Dedifferentiated amniotic fluid mesenchymal stem cell (primary cell): Measurements from ENCODE around the gene KIR2DL1.
"Not testable (repeated sequence)": the region's sequence is repeated elsewhere in the genome, so short reads cannot be mapped to it uniquely, and the experiment has no call there.

ENCODE experiments used
- DNase-seq: peaks from one replicate; pipeline ENCODE4 v3.0.0-alpha.2; 2016; ENCODE audit errors: extremely low spot score

KIR2DL1 gene

GRCh38 chr19:54771018-54771960 is 1.7 kb downstream of the KIR2DL1 start:
- not testable (repeated sequence) for DNase-seq

GRCh38 chr19:54772666-54773065 is 3.1 kb downstream of the KIR2DL1 start:
- DNase-seq, result not testable (repeated sequence)

- not testable (repeated sequence) for DNase-seq
Measured at GRCh38 chr19:54775095-54775815, 5.7 kb downstream of the KIR2DL1 start.

- DNase-seq, result not testable (repeated sequence)
Measured at GRCh38 chr19:54775830-54776229, 6.2 kb downstream of the KIR2DL1 start.

- not testable (repeated sequence) for DNase-seq
Measured at GRCh38 chr19:54777851-54778250, 8.3 kb downstream of the KIR2DL1 start.

- DNase-seq, result not testable (repeated sequence)
Measured at GRCh38 chr19:54778896-54779295, 9.3 kb downstream of the KIR2DL1 start.

- DNase-seq, result not testable (repeated sequence)
Measured at GRCh38 chr19:54782916-54783315, 13.3 kb downstream of the KIR2DL1 start.

GRCh38 chr19:54786091-54786723 is 16.6 kb downstream of the KIR2DL1 start:
- peak; percentile 13 for DNase-seq

- DNase-seq, result not testable (repeated sequence)
Measured at GRCh38 chr19:54788154-54788553, 18.6 kb downstream of the KIR2DL1 start.

- no peak for DNase-seq
Measured at GRCh38 chr19:54790711-54791110, 21.1 kb downstream of the KIR2DL1 start.

GRCh38 chr19:54791476-54791875 is 21.9 kb downstream of the KIR2DL1 start:
- no peak for DNase-seq

GRCh38 chr19:54792814-54793213 is 23.2 kb downstream of the KIR2DL1 start:
- no peak for DNase-seq

- DNase-seq, result no peak
Measured at GRCh38 chr19:54795758-54796157, 26.2 kb downstream of the KIR2DL1 start.

GRCh38 chr19:54803410-54803809 is 33.8 kb downstream of the KIR2DL1 start, which contains the start of gene KIR2DL4:
Gene KIR2DL4 (plus strand): TSS chr19:54803610. CDS start chr19:54803652, 42 bp downstream.
- DNase-seq, result no peak

GRCh38 chr19:54804101-54804500 is 34.5 kb downstream of the KIR2DL1 start:
- no peak for DNase-seq

GRCh38 chr19:54804571-54804970 is 35.0 kb downstream of the KIR2DL1 start:
- no peak for DNase-seq

GRCh38 chr19:54805665-54806515 is 36.3 kb downstream of the KIR2DL1 start:
- DNase-seq, result no peak

GRCh38 chr19:54806516-54806838 is 36.9 kb downstream of the KIR2DL1 start:
- no peak for DNase-seq

- not testable (repeated sequence) for DNase-seq
Measured at GRCh38 chr19:54814571-54814970, 45.0 kb downstream of the KIR2DL1 start.

GRCh38 chr19:54816251-54816650 is 46.7 kb downstream of the KIR2DL1 start, which contains the start of gene KIR3DL1:
Gene KIR3DL1 (plus strand): TSS chr19:54816468.
- not testable (repeated sequence) for DNase-seq
